Measurements from ENCODE around the gene SLC12A7. TPM values are rescaled to one million over a fixed set of nuclear protein-coding genes. Genes with fewer than 3 reads are reported as not detected.

SLC12A7 gene
- total RNA-seq, 4 donors from 2014 or later, result 4.6 to 49.8 (median 15.8) TPM

DNA sequence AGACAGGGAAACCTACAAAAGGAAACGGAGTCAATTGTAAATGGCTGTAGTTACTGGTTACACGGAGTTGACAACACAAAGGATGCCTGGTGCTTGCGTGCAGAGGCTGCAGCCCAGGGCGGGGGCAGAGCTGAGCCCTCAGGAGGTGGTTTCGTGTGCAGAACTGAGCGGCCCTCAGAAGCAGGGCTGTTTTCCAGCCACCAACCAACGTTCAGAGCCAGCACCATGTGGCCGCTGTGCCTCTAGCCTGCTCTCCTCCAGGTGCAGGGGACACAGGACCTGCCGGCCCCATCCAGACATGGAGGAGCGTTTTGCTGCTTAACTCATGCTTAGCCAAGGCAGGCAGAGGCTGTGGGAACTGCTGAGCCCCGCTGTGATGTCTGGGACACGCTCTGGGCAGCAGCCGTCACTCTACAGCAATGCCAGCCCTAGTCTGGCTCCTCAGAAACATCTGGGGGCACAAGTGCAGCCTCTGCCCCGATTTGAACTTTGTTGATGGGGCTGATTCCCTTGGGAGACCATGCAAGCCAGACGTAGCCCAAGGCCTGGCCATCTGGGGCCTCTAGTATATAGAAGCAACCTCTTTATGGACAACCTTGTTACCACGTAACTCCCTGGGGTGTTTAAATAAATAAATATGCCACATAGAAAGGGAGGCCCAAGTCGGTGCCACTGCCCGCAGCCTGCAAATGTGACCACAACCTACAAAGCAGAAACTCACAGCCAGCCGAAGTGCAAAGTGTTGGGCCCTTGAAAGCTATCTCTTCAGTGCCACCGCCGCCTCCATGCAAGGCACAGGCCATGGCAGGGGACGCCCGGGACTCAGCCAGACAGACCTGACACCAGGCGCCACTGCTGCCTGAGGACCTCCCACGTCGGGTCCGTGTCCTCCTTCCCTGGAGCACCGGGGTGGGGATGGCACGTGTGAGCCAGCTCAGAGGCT is 61.2 kb downstream of the SLC12A7 start:
- intact Hi-C loops (cut with DNase I; ENCODE audit: low total_unique reads), result no loop called here
- Histone ChIP-seq H3K27me3 (no peaks in the 10 kb centered on the region), H3K9me3 (no peaks in the 10 kb centered on the region), H3K4me1 (no peaks in the 10 kb centered on the region), H3K36me3 (no peaks in the 10 kb centered on the region), H3K4me3 (no peak overlapping the region), H3K27ac (no peak overlapping the region)
- no peak for DNase-seq
- TF ChIP-seq CTCF (IDR thresholded peaks at IDR 0.05) (no peak), POLR2A (IDR thresholded peaks at IDR 0.05) (no peak)

GRCh38 chr5:1048861-1049838 is 62.7 kb downstream of the SLC12A7 start:
- no peaks in the 10 kb centered on the region for H3K9me3 ChIP-seq
- no peaks in the 10 kb centered on the region for H3K4me1 ChIP-seq
- no peak for DNase-seq
- H3K36me3 ChIP-seq, result no peaks in the 10 kb centered on the region
- no peaks in the 10 kb centered on the region for H3K27me3 ChIP-seq
- intact Hi-C loops (cut with DNase I; ENCODE audit: low total_unique reads), result no loop called here
- H3K27ac ChIP-seq, result no peak overlapping the region
- no peak overlapping the region for H3K4me3 ChIP-seq
- TF ChIP-seq CTCF (IDR thresholded peaks at IDR 0.05) (no peak), POLR2A (IDR thresholded peaks at IDR 0.05) (no peak)

DNA sequence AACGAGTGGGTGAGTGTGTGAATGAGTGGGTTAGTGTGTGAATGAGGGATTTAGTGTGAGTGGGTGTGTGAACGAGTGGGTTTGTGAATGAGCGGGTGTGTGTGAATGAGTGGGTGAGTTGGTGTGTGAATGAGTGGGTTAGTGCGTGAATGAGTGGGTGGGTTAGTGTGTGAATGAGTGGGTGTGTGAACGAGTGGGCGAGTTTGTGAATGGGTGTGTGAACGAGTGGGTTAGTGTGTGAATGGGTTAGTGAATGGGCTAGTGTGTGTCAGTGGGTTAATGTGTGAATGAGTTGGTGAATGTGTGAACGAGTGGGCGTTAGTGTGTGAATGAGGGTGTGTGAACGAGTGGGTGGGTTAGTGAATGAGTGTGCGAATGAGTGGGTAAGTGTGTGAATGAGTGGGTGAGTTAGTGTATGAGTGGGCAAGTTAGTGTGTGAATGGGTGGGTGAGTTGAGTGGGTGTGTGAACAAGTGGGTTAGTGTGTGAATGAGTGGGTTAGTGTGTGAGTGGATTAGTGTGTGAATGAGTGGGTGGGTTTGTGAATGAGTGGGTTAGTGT is 63.6 kb downstream of the SLC12A7 start:
- Histone ChIP-seq H3K4me3 (no peak overlapping the region), H3K4me1 (no peaks in the 10 kb centered on the region), H3K27me3 (no peaks in the 10 kb centered on the region), H3K36me3 (no peaks in the 10 kb centered on the region), H3K9me3 (no peaks in the 10 kb centered on the region), H3K27ac (no peak overlapping the region)
- intact Hi-C loops (cut with DNase I; ENCODE audit: low total_unique reads), result no loop called here
- DNase-seq, result no peak
- TF ChIP-seq POLR2A (IDR thresholded peaks at IDR 0.05) (no peak), CTCF (IDR thresholded peaks at IDR 0.05) (no peak)

- no peaks in the 10 kb centered on the region for H3K27me3 ChIP-seq
- no peak overlapping the region for H3K27ac ChIP-seq
- intact Hi-C loops (cut with DNase I; ENCODE audit: low total_unique reads), result no loop called here
- no peak for DNase-seq
- H3K9me3 ChIP-seq, result no peaks in the 10 kb centered on the region
- no peaks in the 10 kb centered on the region for H3K36me3 ChIP-seq
- TF ChIP-seq CTCF (IDR thresholded peaks at IDR 0.05), result no peak
- no peak for TF ChIP-seq POLR2A (IDR thresholded peaks at IDR 0.05)
- H3K4me3 ChIP-seq, result no peak overlapping the region
- H3K4me1 ChIP-seq, result no peaks in the 10 kb centered on the region
These were observed 64.4 kb downstream of the SLC12A7 start for GRCh38 chr5:1047332-1047965.
